PFSK-1 (cell line): ENCODE data around the gene TNNI3K.

Experiments
- FOXP2 ChIP-seq: optimal IDR thresholded peaks from 2 replicates; pipeline ENCODE3; 2011; ENCODE audit warnings: borderline replicate concordance, control low read depth, inconsistent platforms; ENCODE audit not compliant: insufficient read depth; ENCODE audit errors: extremely low read length, extremely low read depth
- POLR2AphosphoS5 ChIP-seq: IDR thresholded peaks from 2 replicates; pipeline ENCODE4 v1.6.1; 2012; ENCODE audit warnings: low read depth, mild to moderate bottlenecking, control low read depth, low read length, moderate library complexity
- SIN3A ChIP-seq: IDR thresholded peaks from 2 replicates; pipeline ENCODE4 v1.6.1; 2012; ENCODE audit warnings: mild to moderate bottlenecking, low read length, moderate library complexity, borderline replicate concordance; ENCODE audit not compliant: insufficient read depth
- TAF1 ChIP-seq: IDR thresholded peaks from 2 replicates; pipeline ENCODE4 v1.6.1; 2012; ENCODE audit warnings: low read length, control low read depth, borderline replicate concordance; ENCODE audit not compliant: insufficient read depth
- TF ChIP-seq, protein P1 (sequence below), 2 experiments: IDR thresholded peaks; 2 replicates each; pipeline versions ENCODE4 v1.6.1 to v1.8.0; 2011 to 2012; ENCODE audit warnings: low read depth in 2 of 2, low read length in 2 of 2, control low read depth in 1 of 2, inconsistent platforms in 1 of 2, mild to moderate bottlenecking in 1 of 2, moderate library complexity in 1 of 2; ENCODE audit not compliant: insufficient read depth in 1 of 2

DNA sequence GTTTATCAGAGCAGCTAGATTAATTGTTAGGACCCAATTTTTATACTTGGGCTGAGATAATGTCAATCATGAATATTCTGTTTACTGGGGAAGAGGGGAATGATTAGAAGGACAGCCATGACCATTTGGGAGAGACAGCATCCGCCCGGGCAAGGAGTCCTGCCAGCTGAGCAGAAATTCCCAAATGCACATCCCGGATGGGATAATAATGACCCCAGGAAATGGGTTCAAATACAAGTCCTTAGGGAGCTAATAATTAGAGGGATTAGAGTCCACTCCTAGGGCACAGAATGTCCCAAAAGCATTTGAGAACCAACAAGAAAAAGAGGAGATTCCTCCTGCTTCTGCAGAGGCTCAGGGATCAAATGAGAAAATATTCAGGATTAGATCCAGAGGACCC lies 161.3 kb downstream of the TNNI3K start:
- TF ChIP-seq POLR2AphosphoS5, result no peak
- TF ChIP-seq, protein P1, sequence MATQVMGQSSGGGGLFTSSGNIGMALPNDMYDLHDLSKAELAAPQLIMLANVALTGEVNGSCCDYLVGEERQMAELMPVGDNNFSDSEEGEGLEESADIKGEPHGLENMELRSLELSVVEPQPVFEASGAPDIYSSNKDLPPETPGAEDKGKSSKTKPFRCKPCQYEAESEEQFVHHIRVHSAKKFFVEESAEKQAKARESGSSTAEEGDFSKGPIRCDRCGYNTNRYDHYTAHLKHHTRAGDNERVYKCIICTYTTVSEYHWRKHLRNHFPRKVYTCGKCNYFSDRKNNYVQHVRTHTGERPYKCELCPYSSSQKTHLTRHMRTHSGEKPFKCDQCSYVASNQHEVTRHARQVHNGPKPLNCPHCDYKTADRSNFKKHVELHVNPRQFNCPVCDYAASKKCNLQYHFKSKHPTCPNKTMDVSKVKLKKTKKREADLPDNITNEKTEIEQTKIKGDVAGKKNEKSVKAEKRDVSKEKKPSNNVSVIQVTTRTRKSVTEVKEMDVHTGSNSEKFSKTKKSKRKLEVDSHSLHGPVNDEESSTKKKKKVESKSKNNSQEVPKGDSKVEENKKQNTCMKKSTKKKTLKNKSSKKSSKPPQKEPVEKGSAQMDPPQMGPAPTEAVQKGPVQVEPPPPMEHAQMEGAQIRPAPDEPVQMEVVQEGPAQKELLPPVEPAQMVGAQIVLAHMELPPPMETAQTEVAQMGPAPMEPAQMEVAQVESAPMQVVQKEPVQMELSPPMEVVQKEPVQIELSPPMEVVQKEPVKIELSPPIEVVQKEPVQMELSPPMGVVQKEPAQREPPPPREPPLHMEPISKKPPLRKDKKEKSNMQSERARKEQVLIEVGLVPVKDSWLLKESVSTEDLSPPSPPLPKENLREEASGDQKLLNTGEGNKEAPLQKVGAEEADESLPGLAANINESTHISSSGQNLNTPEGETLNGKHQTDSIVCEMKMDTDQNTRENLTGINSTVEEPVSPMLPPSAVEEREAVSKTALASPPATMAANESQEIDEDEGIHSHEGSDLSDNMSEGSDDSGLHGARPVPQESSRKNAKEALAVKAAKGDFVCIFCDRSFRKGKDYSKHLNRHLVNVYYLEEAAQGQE (IDR thresholded peaks at IDR 0.05; ENCODE audit: insufficient read depth in 1 of 2, low read depth in 2 of 2, low read length in 2 of 2), result no peak
- no peak for TF ChIP-seq SIN3A
- no peak for TF ChIP-seq TAF1
- no peak for TF ChIP-seq FOXP2
